Measurements from ENCODE around the gene FBN2. TPM values are rescaled to one million over a fixed set of nuclear protein-coding genes. Genes with fewer than 3 reads are reported as not detected.

The FBN2 gene
- total RNA-seq, 1 donor from 2014 or later: 0.11 TPM

- Histone ChIP-seq H3K36me3 (no peaks in the 10 kb centered on the region), H3K4me3 (no peak overlapping the region), H3K27ac (no peak overlapping the region), H3K9me3 (no peaks in the 10 kb centered on the region), H3K4me1 (no peaks in the 10 kb centered on the region), H3K27me3 (no peaks in the 10 kb centered on the region)
- TF ChIP-seq CTCF (IDR thresholded peaks at IDR 0.05): no peak
- intact Hi-C loops (cut with DNase I): no loop called here
- no peak for DNase-seq (ENCODE audit: low spot score in 2 of 2)
Measured at GRCh38 chr5:128241051-128241695, 296.9 kb downstream of the FBN2 start.

- H3K27me3 ChIP-seq: no peaks in the 10 kb centered on the region
- no peak overlapping the region for H3K27ac ChIP-seq
- no peak for DNase-seq (ENCODE audit: low spot score in 2 of 2)
- no peaks in the 10 kb centered on the region for H3K9me3 ChIP-seq
- no peaks in the 10 kb centered on the region for H3K4me1 ChIP-seq
- intact Hi-C loops (cut with DNase I): no loop called here
- H3K36me3 ChIP-seq: no peaks in the 10 kb centered on the region
- H3K4me3 ChIP-seq: no peak overlapping the region
- no peak for TF ChIP-seq CTCF (IDR thresholded peaks at IDR 0.05)
Measured at GRCh38 chr5:128237546-128237945, 300.5 kb downstream of the FBN2 start.

GRCh38 chr5:128237000-128237399, 301.0 kb downstream of the FBN2 start:
- intact Hi-C loops (cut with DNase I): no loop called here

GRCh38 chr5:128236334-128236733, 301.7 kb downstream of the FBN2 start:
- no peaks in the 10 kb centered on the region for H3K27me3 ChIP-seq
- H3K9me3 ChIP-seq: no peaks in the 10 kb centered on the region
- TF ChIP-seq CTCF (IDR thresholded peaks at IDR 0.05): no peak
- no peaks in the 10 kb centered on the region for H3K4me1 ChIP-seq
- no peak for DNase-seq (ENCODE audit: low spot score in 2 of 2)
- H3K36me3 ChIP-seq: no peaks in the 10 kb centered on the region
- H3K4me3 ChIP-seq: no peak overlapping the region
- no peak overlapping the region for H3K27ac ChIP-seq
- intact Hi-C loops (cut with DNase I): no loop called here

More at GRCh38 chr5:128237000-128237399, 301.0 kb downstream of the FBN2 start:
- Histone ChIP-seq H3K9me3 (no peaks in the 10 kb centered on the region), H3K36me3 (no peaks in the 10 kb centered on the region), H3K4me1 (no peaks in the 10 kb centered on the region), H3K27me3 (no peaks in the 10 kb centered on the region), H3K27ac (no peak overlapping the region), H3K4me3 (no peak overlapping the region)
- DNase-seq (ENCODE audit: low spot score in 2 of 2): no peak
- no peak for TF ChIP-seq CTCF (IDR thresholded peaks at IDR 0.05)

- TF ChIP-seq CTCF (IDR thresholded peaks at IDR 0.05): no peak
- Histone ChIP-seq H3K27me3 (no peaks in the 10 kb centered on the region), H3K4me1 (no peaks in the 10 kb centered on the region), H3K4me3 (no peak overlapping the region), H3K36me3 (no peaks in the 10 kb centered on the region), H3K9me3 (no peaks in the 10 kb centered on the region), H3K27ac (no peak overlapping the region)
- DNase-seq (ENCODE audit: low spot score in 2 of 2): no peak
- intact Hi-C loops (cut with DNase I): no loop called here
Measured at GRCh38 chr5:128234928-128235641, 303.0 kb downstream of the FBN2 start.

All from ascending aorta (tissue), 2 donors.